Liver (tissue), 3 donors: ENCODE results near the gene FNIP1.

Experiments used
- ATF3 ChIP-seq: IDR thresholded peaks from 2 replicates; pipeline ENCODE4 v1.6.1; 2016; ENCODE audit warnings: antibody characterized with exemption
- CTCF ChIP-seq: fragments of 150-350 bp; IDR thresholded peaks from 2 replicates; pipeline ENCODE4 v1.5.1; 2017; ENCODE audit warnings: improper control_type of control experiment, low read depth, low read length; ENCODE audit not compliant: missing input control
- EGR1 ChIP-seq, 2 donors: IDR thresholded peaks; 2 replicates each; pipeline ENCODE4 v1.6.1; 2016 to 2018; ENCODE audit warnings: antibody characterized with exemption in 2 of 2, low read depth in 2 of 2
- FOXA1 ChIP-seq: IDR thresholded peaks from 2 replicates; pipeline ENCODE4 v1.6.1; 2016; ENCODE audit warnings: antibody characterized with exemption
- HNF4A ChIP-seq, 2 donors: conservative IDR thresholded peaks; 2 replicates each; pipeline ENCODE4 v1.6.1; 2016; ENCODE audit warnings: antibody characterized with exemption in 2 of 2, mild to moderate bottlenecking in 2 of 2
- JUND ChIP-seq, 2 donors: IDR thresholded peaks; 2 replicates each; pipeline ENCODE4 v1.6.1; 2016; ENCODE audit warnings: antibody characterized with exemption in 2 of 2
- MAX ChIP-seq: IDR thresholded peaks from 2 replicates; pipeline ENCODE4 v1.6.1; 2016; ENCODE audit warnings: antibody characterized with exemption
- NR2F2 ChIP-seq: IDR thresholded peaks from 2 replicates; pipeline ENCODE4 v1.6.1; 2016; ENCODE audit warnings: antibody characterized with exemption
- REST ChIP-seq: IDR thresholded peaks from 2 replicates; pipeline ENCODE4 v1.6.1; 2016; ENCODE audit warnings: antibody characterized with exemption, mild to moderate bottlenecking
- RXRA ChIP-seq, 2 donors: IDR thresholded peaks; 2 replicates each; pipeline ENCODE4 v1.6.1; 2017 to 2018; ENCODE audit warnings: antibody characterized with exemption in 2 of 2, mild to moderate bottlenecking in 1 of 2
- SP1 ChIP-seq: IDR thresholded peaks from 2 replicates; pipeline ENCODE4 v1.6.1; 2018; ENCODE audit warnings: antibody characterized with exemption, mild to moderate bottlenecking
- TAF1 ChIP-seq: conservative IDR thresholded peaks from 2 replicates; pipeline ENCODE4 v1.6.1; 2016; ENCODE audit warnings: antibody characterized with exemption, mild to moderate bottlenecking
- YY1 ChIP-seq: IDR thresholded peaks from 2 replicates; pipeline ENCODE4 v1.6.1; 2016; ENCODE audit warnings: antibody characterized with exemption, mild to moderate bottlenecking
- ZBTB33 ChIP-seq: IDR thresholded peaks from 2 replicates; pipeline ENCODE4 v1.6.1; 2016; ENCODE audit warnings: antibody characterized with exemption
- donor health status: healthy.
- donor health status: healthy.

GRCh38 chr5:131659290-131659689 lies 137.5 kb downstream of the FNIP1 start:
- TF ChIP-seq CTCF, result no peak
- no peak for TF ChIP-seq REST
- TF ChIP-seq MAX, result no peak
- no peak for TF ChIP-seq TAF1
- TF ChIP-seq EGR1 (IDR thresholded peaks at IDR 0.05; ENCODE audit: low read depth in 2 of 2), result no peak
- TF ChIP-seq ZBTB33, result no peak
- no peak for TF ChIP-seq HNF4A (conservative IDR thresholded peaks at IDR 0.05)
- TF ChIP-seq JUND (IDR thresholded peaks at IDR 0.05), result no peak
- TF ChIP-seq FOXA1, result no peak
- TF ChIP-seq ATF3, result no peak
- TF ChIP-seq RXRA (IDR thresholded peaks at IDR 0.05), result no peak
- TF ChIP-seq NR2F2, result no peak
- TF ChIP-seq YY1, result no peak
- no peak for TF ChIP-seq SP1
